Panc1 (cell line): Measurements from ENCODE around the gene DNAJC12. TPM values are rescaled to one million over a fixed set of nuclear protein-coding genes. Genes with fewer than 3 reads are reported as not detected.
A peak's percentile ranks its signal among the peaks of the same experiment; 100 is the strongest.

Experiments used
- ATAC-seq: fragments of 200-7000 bp; cut with Tn5 transposase; 2 replicates; pipeline ENCODE4 v1.9.1; 2020; ENCODE audit warnings: mild to moderate bottlenecking, moderate library complexity
- BruUV-seq: library from RNA; stranded (reverse); fragments of 400-500 nt; replicated peaks from 2 replicates; lab custom pipeline; 2021; lab: Mats Ljungman, UMichigan
- CTCF ChIA-PET: fragments of 300-600 bp; sonication (Branson Sonifier 250); formaldehyde crosslinking; loops from one replicate; lab custom pipeline; 2022; ENCODE audit warnings: antibody characterized with exemption; lab: Charles Lee
- POLR2A ChIA-PET: fragments of 300-600 bp; sonication (Branson Sonifier 250); formaldehyde crosslinking; loops from one replicate; lab custom pipeline; 2022; ENCODE audit warnings: antibody characterized with exemption; lab: Charles Lee
- DNase-seq: peaks from one replicate; pipeline ENCODE4 v3.0.0-alpha.2; 2010; ENCODE audit warnings: low read depth, low spot score
- H3K27ac ChIP-seq: 2 replicates; pipeline ENCODE4 v1.5.1; 2011; ENCODE audit warnings: mild to moderate bottlenecking, low read length, inconsistent platforms
- H3K27me3 ChIP-seq: fragments of 200-500 bp; sonication (Bioruptor generic); 2 replicates; pipeline ENCODE4 v1.6.0; 2014; ENCODE audit warnings: low read length, inconsistent platforms; ENCODE audit not compliant: control insufficient read depth, insufficient read depth
- H3K36me3 ChIP-seq: fragments of 200-500 bp; sonication (Bioruptor generic); 2 replicates; pipeline ENCODE4 v1.5.1; 2014; ENCODE audit warnings: inconsistent platforms, mild to moderate bottlenecking, low read length, moderate library complexity; ENCODE audit not compliant: control insufficient read depth, insufficient read depth
- H3K4me1 ChIP-seq: 2 replicates; pipeline ENCODE4 v1.5.1; 2011; ENCODE audit warnings: inconsistent platforms, mild to moderate bottlenecking, low read length, moderate library complexity; ENCODE audit not compliant: control insufficient read depth, insufficient read depth
- H3K4me3 ChIP-seq, 2 experiments: 2 replicates each; pipeline ENCODE4 v1.5.1; 2011 to 2012; ENCODE audit warnings: low read depth in 2 of 2, low read length in 2 of 2, mild to moderate bottlenecking in 2 of 2, inconsistent platforms in 1 of 2, moderate library complexity in 1 of 2
- H3K9me3 ChIP-seq: fragments of 200-500 bp; sonication (Bioruptor generic); 2 replicates; pipeline ENCODE4 v1.5.1; 2014; ENCODE audit warnings: low read depth, mild to moderate bottlenecking, inconsistent platforms, low read length, moderate library complexity; ENCODE audit not compliant: control insufficient read depth, insufficient read depth
- POLR2AphosphoS5 ChIP-seq: IDR thresholded peaks from 2 replicates; pipeline ENCODE4 v1.6.1; 2012; ENCODE audit warnings: mild to moderate bottlenecking, low read depth, low read length, moderate library complexity
- SIN3A ChIP-seq: IDR thresholded peaks from 2 replicates; pipeline ENCODE4 v1.6.1; 2012; ENCODE audit warnings: low read depth, mild to moderate bottlenecking, low read length, moderate library complexity, borderline replicate concordance; ENCODE audit not compliant: insufficient read depth
- TCF7L2 ChIP-seq: IDR thresholded peaks from 2 replicates; pipeline ENCODE4 v1.6.1; 2011; ENCODE audit warnings: mild to moderate bottlenecking, low read depth, low read length, inconsistent platforms
- in situ Hi-C: cut with HindIII; loops from 2 replicates; pipeline ENCODE4 v1.10.0; 2016; ENCODE audit warnings: low sequenced_read_pairs, low pct_unique_long_range_greater_than_20kb
- intact Hi-C: fragments of 100-400 bp; cut with micrococcal nuclease; formaldehyde crosslinking; loops from one replicate; pipeline ENCODE4 v1.10.0; 2022; ENCODE audit not compliant: unreplicated experiment
- total RNA-seq: library from RNA; stranded (reverse); gene quantifications from one replicate; pipeline ENCODE4 v1.2.1, GENCODE V29; 2021; ENCODE audit not compliant: unreplicated experiment
- TF ChIP-seq, protein P1 (sequence below): fragments of 450-650 bp; IDR thresholded peaks from 2 replicates; pipeline ENCODE4 v1.5.1; 2017; ENCODE audit warnings: mild to moderate bottlenecking
- TF ChIP-seq, protein P2 (sequence below), 2 experiments: IDR thresholded peaks; 2 replicates each; pipeline ENCODE4 v1.6.1; 2011 to 2012; ENCODE audit warnings: low read depth in 2 of 2, control low read depth in 1 of 2, low read length in 1 of 2, mild to moderate bottlenecking in 1 of 2, moderate library complexity in 1 of 2; ENCODE audit not compliant: insufficient read depth in 1 of 2

The DNAJC12 gene
- total RNA-seq, 1 experiment from 2014 or later: 0.44 TPM

DNA sequence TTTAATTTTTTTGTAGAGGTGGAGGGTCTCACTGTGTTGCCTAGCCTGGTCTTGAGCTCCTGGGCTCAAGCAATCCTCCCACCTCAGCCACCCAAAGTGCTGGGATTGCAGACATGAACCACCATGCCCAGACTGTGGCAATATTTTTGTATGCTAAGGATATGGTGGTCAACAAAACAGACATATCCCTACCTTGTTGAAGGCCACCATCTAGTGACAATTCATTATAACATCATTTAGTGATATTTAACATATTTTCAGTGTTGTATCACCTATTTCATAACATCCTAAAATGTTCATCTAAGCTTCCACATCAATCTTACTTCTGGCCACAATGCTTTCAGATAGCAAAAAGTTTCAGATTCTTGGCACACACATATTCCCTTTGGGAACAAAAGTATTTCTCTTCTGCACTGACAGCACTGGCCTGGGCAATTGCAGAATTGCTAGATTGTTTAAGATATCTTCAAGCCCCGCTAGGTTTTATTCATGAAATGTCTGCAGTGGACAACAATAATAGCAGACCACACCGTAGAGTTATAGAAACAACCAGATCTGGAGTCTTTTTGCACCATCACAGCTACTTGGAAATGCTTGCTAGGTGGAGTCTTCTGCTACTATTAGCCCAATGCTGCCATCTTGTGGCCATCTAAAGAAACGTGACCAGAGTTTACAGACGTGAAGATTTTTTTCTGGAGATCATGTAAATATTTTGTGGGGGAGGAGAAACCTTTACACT is 58.4 kb downstream of the DNAJC12 start:
- H3K4me3 ChIP-seq: no peak overlapping the region
- intact Hi-C loops (loop anchor here (1.0 to 2.0 kb wide), 2 partner anchors 83 to 113 kb away; partner anchors contain the start of gene CTNNA3), in situ Hi-C loops (no loop called here)
- peak; percentile 64 for DNase-seq
- no peaks in the 10 kb centered on the region for H3K36me3 ChIP-seq
- H3K27me3 ChIP-seq: no peaks in the 10 kb centered on the region
- no peak overlapping the region for H3K27ac ChIP-seq
- BruUV-seq: no TSS peak
- peak; percentile 83 for ATAC-seq
- ChIA-PET CTCF (interaction anchor here (1.0 to 2.5 kb wide), 4 partner anchors 9 to 113 kb away, joined by 4 to 34 read pairs (median 4); partner anchors contain the start of gene CTNNA3), POLR2A (no interaction called here)
- no peaks in the 10 kb centered on the region for H3K4me1 ChIP-seq
- no peaks in the 10 kb centered on the region for H3K9me3 ChIP-seq
- no peak for TF ChIP-seq TCF7L2
- TF ChIP-seq, protein P1, sequence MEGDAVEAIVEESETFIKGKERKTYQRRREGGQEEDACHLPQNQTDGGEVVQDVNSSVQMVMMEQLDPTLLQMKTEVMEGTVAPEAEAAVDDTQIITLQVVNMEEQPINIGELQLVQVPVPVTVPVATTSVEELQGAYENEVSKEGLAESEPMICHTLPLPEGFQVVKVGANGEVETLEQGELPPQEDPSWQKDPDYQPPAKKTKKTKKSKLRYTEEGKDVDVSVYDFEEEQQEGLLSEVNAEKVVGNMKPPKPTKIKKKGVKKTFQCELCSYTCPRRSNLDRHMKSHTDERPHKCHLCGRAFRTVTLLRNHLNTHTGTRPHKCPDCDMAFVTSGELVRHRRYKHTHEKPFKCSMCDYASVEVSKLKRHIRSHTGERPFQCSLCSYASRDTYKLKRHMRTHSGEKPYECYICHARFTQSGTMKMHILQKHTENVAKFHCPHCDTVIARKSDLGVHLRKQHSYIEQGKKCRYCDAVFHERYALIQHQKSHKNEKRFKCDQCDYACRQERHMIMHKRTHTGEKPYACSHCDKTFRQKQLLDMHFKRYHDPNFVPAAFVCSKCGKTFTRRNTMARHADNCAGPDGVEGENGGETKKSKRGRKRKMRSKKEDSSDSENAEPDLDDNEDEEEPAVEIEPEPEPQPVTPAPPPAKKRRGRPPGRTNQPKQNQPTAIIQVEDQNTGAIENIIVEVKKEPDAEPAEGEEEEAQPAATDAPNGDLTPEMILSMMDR: peak; percentile 87

DNA sequence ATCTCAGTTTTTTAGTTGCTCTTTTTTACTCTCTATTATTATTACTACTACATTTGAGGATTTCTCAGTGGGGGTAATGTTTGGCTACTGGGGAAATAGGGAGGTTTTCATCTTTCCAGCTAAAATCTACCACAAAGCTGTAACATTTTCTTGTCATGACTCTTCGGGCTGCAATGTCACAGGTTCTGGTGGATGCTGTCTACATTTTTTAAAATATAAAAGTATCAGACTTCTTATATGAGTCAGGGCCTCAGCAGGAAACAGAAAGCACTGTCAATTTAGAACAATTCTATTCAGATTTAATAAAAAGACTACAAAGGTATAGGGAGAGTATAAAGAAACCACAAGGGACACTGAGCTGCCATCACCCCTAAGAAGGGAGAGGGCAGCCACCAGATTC is 61.6 kb downstream of the DNAJC12 start:
- Histone ChIP-seq H3K4me3 (no peak overlapping the region), H3K36me3 (no peaks in the 10 kb centered on the region), H3K4me1 (no peaks in the 10 kb centered on the region), H3K27me3 (no peaks in the 10 kb centered on the region), H3K27ac (no peak overlapping the region), H3K9me3 (no peaks in the 10 kb centered on the region)
- DNase-seq (no peak), ATAC-seq (no peak)
- POLR2A ChIA-PET: no interaction called here
- TF ChIP-seq POLR2AphosphoS5: no peak
- no peak for TF ChIP-seq TCF7L2
- TF ChIP-seq, protein P1: no peak
- TF ChIP-seq, protein P2, sequence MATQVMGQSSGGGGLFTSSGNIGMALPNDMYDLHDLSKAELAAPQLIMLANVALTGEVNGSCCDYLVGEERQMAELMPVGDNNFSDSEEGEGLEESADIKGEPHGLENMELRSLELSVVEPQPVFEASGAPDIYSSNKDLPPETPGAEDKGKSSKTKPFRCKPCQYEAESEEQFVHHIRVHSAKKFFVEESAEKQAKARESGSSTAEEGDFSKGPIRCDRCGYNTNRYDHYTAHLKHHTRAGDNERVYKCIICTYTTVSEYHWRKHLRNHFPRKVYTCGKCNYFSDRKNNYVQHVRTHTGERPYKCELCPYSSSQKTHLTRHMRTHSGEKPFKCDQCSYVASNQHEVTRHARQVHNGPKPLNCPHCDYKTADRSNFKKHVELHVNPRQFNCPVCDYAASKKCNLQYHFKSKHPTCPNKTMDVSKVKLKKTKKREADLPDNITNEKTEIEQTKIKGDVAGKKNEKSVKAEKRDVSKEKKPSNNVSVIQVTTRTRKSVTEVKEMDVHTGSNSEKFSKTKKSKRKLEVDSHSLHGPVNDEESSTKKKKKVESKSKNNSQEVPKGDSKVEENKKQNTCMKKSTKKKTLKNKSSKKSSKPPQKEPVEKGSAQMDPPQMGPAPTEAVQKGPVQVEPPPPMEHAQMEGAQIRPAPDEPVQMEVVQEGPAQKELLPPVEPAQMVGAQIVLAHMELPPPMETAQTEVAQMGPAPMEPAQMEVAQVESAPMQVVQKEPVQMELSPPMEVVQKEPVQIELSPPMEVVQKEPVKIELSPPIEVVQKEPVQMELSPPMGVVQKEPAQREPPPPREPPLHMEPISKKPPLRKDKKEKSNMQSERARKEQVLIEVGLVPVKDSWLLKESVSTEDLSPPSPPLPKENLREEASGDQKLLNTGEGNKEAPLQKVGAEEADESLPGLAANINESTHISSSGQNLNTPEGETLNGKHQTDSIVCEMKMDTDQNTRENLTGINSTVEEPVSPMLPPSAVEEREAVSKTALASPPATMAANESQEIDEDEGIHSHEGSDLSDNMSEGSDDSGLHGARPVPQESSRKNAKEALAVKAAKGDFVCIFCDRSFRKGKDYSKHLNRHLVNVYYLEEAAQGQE (IDR thresholded peaks at IDR 0.05; ENCODE audit: insufficient read depth in 1 of 2, low read depth in 2 of 2, low read length in 1 of 2): no peak
- no peak for TF ChIP-seq SIN3A
- CTCF ChIA-PET: interaction anchor here (1.0 kb wide), 1 partner anchor 12 kb away, joined by 3 read pairs; no protein-coding TSS in a partner anchor
- intact Hi-C loops: no loop called here
- BruUV-seq: no TSS peak
- in situ Hi-C loops: no loop called here
